Measurements from ENCODE around the gene MSI2.
A peak's percentile ranks its signal among the peaks of the same experiment; 100 is the strongest.

The MSI2 gene

GRCh38 chr17:57533684-57534305, 277.5 kb downstream of the MSI2 start:
- DNase-seq: no peak

- no peak for DNase-seq
Measured at GRCh38 chr17:57534863-57535248, 278.5 kb downstream of the MSI2 start.

- DNase-seq: peak; percentile 65
Measured at GRCh38 chr17:57535249-57535966, 279.1 kb downstream of the MSI2 start.

GRCh38 chr17:57536289-57536688, 280.0 kb downstream of the MSI2 start:
- no peak for DNase-seq

- no peak for DNase-seq
Measured at GRCh38 chr17:57536789-57537523, 280.6 kb downstream of the MSI2 start.

GRCh38 chr17:57537524-57538410, 281.4 kb downstream of the MSI2 start:
- DNase-seq: no peak

- no peak for DNase-seq
Measured at GRCh38 chr17:57538736-57539456, 282.6 kb downstream of the MSI2 start.

GRCh38 chr17:57539529-57540301, 283.4 kb downstream of the MSI2 start:
- no peak for DNase-seq

GRCh38 chr17:57540596-57540995, 284.3 kb downstream of the MSI2 start:
- no peak for DNase-seq

- DNase-seq: no peak
Measured at GRCh38 chr17:57541049-57541448, 284.7 kb downstream of the MSI2 start.

GRCh38 chr17:57541472-57542394, 285.4 kb downstream of the MSI2 start:
- no peak for DNase-seq

GRCh38 chr17:57542510-57542909, 286.2 kb downstream of the MSI2 start:
- DNase-seq: no peak

- no peak for DNase-seq
Measured at GRCh38 chr17:57543230-57543629, 286.9 kb downstream of the MSI2 start.

GRCh38 chr17:57544401-57544800, 288.1 kb downstream of the MSI2 start:
- peak; percentile 82 for DNase-seq

GRCh38 chr17:57544834-57545463, 288.6 kb downstream of the MSI2 start:
- peak; percentile 82 for DNase-seq

GRCh38 chr17:57545731-57546342, 289.5 kb downstream of the MSI2 start:
- peak; percentile 89 for DNase-seq

- DNase-seq: no peak
Measured at GRCh38 chr17:57548421-57549410, 292.4 kb downstream of the MSI2 start.

- no peak for DNase-seq
Measured at GRCh38 chr17:57549468-57549867, 293.1 kb downstream of the MSI2 start.

All from NCI-H1105 treated with DMSO at 0.1 percent for 48 hours (cell line).